Endothelial cell (in vitro differentiated cells): ENCODE data around the gene FTO. TPM values are rescaled to one million over a fixed set of nuclear protein-coding genes. Genes with fewer than 3 reads are reported as not detected.

Experiments used
- DNase-seq: peaks from one replicate; pipeline ENCODE4 v3.0.0; 2021; ENCODE audit warnings: low spot score
- H3K27ac Mint-ChIP-seq: one replicate; pipeline ENCODE4 v1.8.0; 2021; ENCODE audit warnings: mixed read lengths, inconsistent platforms; ENCODE audit not compliant: unreplicated experiment
- H3K27me3 Mint-ChIP-seq: one replicate; pipeline ENCODE4 v1.8.0; 2021; ENCODE audit warnings: mild to moderate bottlenecking, moderate library complexity, mixed read lengths, inconsistent platforms; ENCODE audit not compliant: unreplicated experiment
- H3K36me3 Mint-ChIP-seq: one replicate; pipeline ENCODE4 v1.8.0; 2021; ENCODE audit warnings: mild to moderate bottlenecking, low read depth, mixed read lengths, inconsistent platforms; ENCODE audit not compliant: unreplicated experiment
- H3K4me1 Mint-ChIP-seq: one replicate; pipeline ENCODE4 v1.8.0; 2021; ENCODE audit warnings: mild to moderate bottlenecking, mixed read lengths, inconsistent platforms; ENCODE audit not compliant: unreplicated experiment
- H3K4me3 Mint-ChIP-seq: one replicate; pipeline ENCODE4 v1.8.0; 2021; ENCODE audit warnings: mild to moderate bottlenecking, mixed read lengths, inconsistent platforms; ENCODE audit not compliant: unreplicated experiment
- H3K9me3 Mint-ChIP-seq: one replicate; pipeline ENCODE4 v1.8.0; 2021; ENCODE audit warnings: mixed read lengths, inconsistent platforms; ENCODE audit not compliant: unreplicated experiment
- total RNA-seq: library from RNA; stranded (reverse); fragmentation: NEBNext Ultra II Directional; extraction: Animal tissue kit (Norgen Biotek cat#: 25700); gene quantifications from one replicate; pipeline ENCODE4 v1.2.1, GENCODE V29; 2021; ENCODE audit not compliant: unreplicated experiment
- TF ChIP-seq, protein P1 (sequence below): fragments of 200-600 bp; sonication (generic); IDR thresholded peaks from one replicate; pipeline ENCODE4 v1.5.0; 2021; ENCODE audit warnings: antibody characterized with exemption; ENCODE audit not compliant: unreplicated experiment

The FTO gene
- total RNA-seq, 1 donor from 2014 or later: 83.8 TPM

DNA sequence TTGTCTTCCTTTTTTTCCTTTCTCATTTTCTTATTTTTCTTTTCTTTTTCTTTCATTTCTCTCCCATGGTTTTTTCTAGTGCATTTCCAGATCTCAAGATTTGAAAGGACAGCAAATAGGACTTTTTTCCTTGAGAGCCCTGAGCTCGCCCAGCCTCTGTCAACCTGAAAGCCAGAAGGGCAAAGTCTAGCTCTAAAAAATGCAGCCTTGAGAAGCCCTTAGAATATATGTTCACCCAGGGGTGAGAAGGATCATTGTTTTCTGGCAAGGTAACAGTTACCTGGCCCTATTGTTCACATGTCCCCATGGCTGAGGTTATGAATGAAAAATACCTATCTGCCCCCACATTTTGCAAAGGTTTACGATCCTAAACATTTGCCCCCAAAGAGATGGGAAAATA, 364.3 kb downstream of the FTO start:
- H3K9me3 Mint-ChIP-seq: no peaks in the 10 kb centered on the region
- no peak overlapping the region for H3K27ac Mint-ChIP-seq
- TF ChIP-seq, protein P1, sequence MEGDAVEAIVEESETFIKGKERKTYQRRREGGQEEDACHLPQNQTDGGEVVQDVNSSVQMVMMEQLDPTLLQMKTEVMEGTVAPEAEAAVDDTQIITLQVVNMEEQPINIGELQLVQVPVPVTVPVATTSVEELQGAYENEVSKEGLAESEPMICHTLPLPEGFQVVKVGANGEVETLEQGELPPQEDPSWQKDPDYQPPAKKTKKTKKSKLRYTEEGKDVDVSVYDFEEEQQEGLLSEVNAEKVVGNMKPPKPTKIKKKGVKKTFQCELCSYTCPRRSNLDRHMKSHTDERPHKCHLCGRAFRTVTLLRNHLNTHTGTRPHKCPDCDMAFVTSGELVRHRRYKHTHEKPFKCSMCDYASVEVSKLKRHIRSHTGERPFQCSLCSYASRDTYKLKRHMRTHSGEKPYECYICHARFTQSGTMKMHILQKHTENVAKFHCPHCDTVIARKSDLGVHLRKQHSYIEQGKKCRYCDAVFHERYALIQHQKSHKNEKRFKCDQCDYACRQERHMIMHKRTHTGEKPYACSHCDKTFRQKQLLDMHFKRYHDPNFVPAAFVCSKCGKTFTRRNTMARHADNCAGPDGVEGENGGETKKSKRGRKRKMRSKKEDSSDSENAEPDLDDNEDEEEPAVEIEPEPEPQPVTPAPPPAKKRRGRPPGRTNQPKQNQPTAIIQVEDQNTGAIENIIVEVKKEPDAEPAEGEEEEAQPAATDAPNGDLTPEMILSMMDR: no peak

DNA sequence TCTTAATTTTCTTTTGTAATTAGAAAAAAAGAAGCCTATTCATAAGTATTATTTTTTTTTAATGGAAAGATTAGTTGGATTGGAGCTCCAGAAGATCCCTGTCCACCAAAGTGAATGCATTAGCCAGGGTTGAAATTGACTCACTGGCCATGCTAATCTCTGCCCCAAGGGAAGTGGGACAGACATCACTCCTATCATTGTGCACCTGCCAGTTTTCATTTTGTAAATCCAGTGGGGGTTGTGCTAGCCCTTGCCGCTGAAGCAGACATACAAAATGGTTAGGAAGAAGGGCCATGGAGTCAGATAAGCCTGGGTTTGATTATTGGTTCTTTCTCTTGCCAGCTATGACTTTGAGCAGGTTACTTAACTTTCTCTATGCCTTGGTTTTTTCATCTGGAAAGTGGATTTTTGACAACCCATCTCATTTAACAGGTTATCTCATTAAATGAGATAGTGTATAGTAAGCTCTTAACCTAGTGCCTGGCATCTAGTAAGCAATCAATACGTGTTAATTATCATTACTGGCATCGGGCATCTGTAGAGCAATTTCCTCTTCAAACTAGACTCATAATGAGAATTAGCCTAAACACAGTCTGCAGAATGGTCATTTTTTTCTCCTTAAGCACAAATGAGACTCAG, 365.8 kb downstream of the FTO start:
- Mint-ChIP-seq H3K4me1 (no peaks in the 10 kb centered on the region), H3K9me3 (no peaks in the 10 kb centered on the region), H3K4me3 (no peak overlapping the region), H3K36me3 (no peaks in the 10 kb centered on the region), H3K27ac (no peak overlapping the region), H3K27me3 (no peaks in the 10 kb centered on the region)
- DNase-seq: no peak
- TF ChIP-seq, protein P1: no peak

More for the DNA sequence above, 364.3 kb downstream of the FTO start:
- Mint-ChIP-seq H3K4me3 (no peak overlapping the region), H3K4me1 (no peaks in the 10 kb centered on the region), H3K36me3 (no peaks in the 10 kb centered on the region), H3K27me3 (no peaks in the 10 kb centered on the region)
- no peak for DNase-seq

DNA sequence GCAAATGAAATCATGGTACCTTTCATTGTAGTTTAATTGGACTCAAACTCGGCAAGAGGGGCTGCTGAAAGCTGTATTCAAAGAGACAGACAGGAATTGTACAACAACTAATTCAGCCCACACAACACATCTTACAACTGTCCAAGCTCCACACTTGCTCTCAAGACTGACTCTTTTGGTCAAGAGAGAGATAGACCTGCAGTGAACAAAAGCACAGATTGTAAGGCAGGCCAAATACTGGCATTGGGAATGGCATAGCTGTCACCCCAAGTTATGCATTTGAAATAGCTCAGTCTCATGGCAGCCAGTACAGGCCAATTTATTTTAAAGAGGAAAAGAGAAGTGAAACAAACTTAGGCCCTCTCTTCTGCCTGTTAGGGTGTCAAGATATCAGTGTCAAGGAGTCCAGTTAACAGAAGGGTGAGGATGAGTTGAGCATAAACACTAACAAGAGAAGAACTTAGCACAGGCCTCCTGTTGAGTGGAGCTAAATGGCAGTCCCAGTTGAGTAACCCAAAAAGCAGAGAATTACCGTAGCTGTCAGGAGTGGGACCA, 366.9 kb downstream of the FTO start:
- Mint-ChIP-seq H3K27me3 (no peaks in the 10 kb centered on the region), H3K9me3 (no peaks in the 10 kb centered on the region), H3K27ac (no peak overlapping the region), H3K4me3 (no peak overlapping the region), H3K36me3 (no peaks in the 10 kb centered on the region), H3K4me1 (no peaks in the 10 kb centered on the region)
- TF ChIP-seq, protein P1: no peak
- no peak for DNase-seq

DNA sequence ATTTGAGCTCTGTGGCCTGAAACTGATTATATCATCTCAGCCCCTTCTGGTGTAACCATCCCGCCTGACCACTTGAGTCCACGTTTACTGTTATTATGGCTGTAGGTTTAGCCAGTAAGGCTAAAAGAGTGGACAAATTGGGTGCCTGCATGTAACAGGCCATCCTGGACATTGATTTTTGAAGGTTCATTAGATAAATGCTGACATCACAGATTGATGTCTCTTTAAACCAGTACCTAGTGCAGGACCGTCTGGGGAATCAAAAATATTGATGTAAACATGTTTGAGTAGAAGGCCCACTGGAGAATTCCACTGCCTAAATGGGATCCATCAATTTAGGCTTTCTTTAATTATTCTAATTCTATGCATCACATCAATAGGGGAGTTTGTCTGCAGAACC, 367.6 kb downstream of the FTO start:
- H3K36me3 Mint-ChIP-seq: no peaks in the 10 kb centered on the region
- H3K4me1 Mint-ChIP-seq: peaks cover 4% of the 10 kb centered on the region
- no peaks in the 10 kb centered on the region for H3K27me3 Mint-ChIP-seq
- H3K9me3 Mint-ChIP-seq: no peaks in the 10 kb centered on the region
- no peak overlapping the region for H3K27ac Mint-ChIP-seq
- H3K4me3 Mint-ChIP-seq: no peak overlapping the region
- no peak for DNase-seq
- TF ChIP-seq, protein P1: no peak

DNA sequence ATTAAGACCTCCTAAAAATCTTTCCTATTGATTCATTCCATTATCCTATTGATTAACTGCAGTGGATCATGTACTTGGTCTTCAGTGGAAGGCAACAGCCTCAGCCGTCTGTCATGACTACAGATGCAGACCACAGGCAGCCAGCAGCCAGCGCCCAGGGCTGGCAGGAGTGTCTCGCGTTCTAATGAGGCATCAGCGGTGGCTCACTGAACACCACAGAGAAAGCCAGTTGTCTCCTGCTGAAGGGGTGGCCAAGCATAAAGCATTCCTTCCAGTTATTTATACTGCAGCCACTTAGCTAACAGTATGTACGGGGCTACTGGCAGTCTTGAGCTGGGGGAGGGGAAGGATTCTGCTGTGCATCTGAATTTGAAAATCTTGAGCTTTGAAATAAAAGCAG, 368.3 kb downstream of the FTO start:
- no peak overlapping the region for H3K4me3 Mint-ChIP-seq
- H3K27me3 Mint-ChIP-seq: no peaks in the 10 kb centered on the region
- H3K27ac Mint-ChIP-seq: no peak overlapping the region
- H3K4me1 Mint-ChIP-seq: peaks cover 4% of the 10 kb centered on the region
- no peaks in the 10 kb centered on the region for H3K36me3 Mint-ChIP-seq
- DNase-seq: no peak
- H3K9me3 Mint-ChIP-seq: no peaks in the 10 kb centered on the region
- TF ChIP-seq, protein P1: no peak
